Mesenteric fat pad (tissue), 1 donor: ENCODE data around the gene MAFF. TPM values are rescaled to one million over a fixed set of nuclear protein-coding genes. Genes with fewer than 3 reads are reported as not detected.

Experiments used
- DNase-seq: peaks from one replicate; pipeline ENCODE4 v3.0.0-alpha.2; 2020; ENCODE audit warnings: low spot score
- total RNA-seq: library from RNA; stranded (reverse); fragmentation: NEBNext Ultra II Directional; extraction: Animal tissue kit (Norgen Biotek cat#: 25700); gene quantifications from one replicate; pipeline ENCODE4 v1.2.1, GENCODE V29; 2021
- donor health status: DM: yes; HTN: yes; CAD: no.

The MAFF gene
- total RNA-seq, 1 donor from 2014 or later, result 101 TPM

- no peak for DNase-seq
Observed at GRCh38 chr22:38246046-38246658, 44.4 kb downstream of the MAFF start.

GRCh38 chr22:38246692-38247091 lies 44.9 kb downstream of the MAFF start:
- DNase-seq, result no peak

- DNase-seq, result no peak
Observed at GRCh38 chr22:38247713-38248112, 45.9 kb downstream of the MAFF start.

- no peak for DNase-seq
Observed at GRCh38 chr22:38248280-38248679, 46.5 kb downstream of the MAFF start.

GRCh38 chr22:38249301-38249700 lies 47.5 kb downstream of the MAFF start:
- no peak for DNase-seq

- no peak for DNase-seq
Observed at GRCh38 chr22:38249803-38250642, 48.2 kb downstream of the MAFF start.

GRCh38 chr22:38250643-38251340 lies 49.0 kb downstream of the MAFF start:
- DNase-seq, result no peak

- no peak for DNase-seq
Observed at GRCh38 chr22:38251341-38251692, 49.5 kb downstream of the MAFF start.

- DNase-seq, result no peak
Observed at GRCh38 chr22:38255697-38256096, 53.9 kb downstream of the MAFF start.

- DNase-seq, result no peak
Observed at GRCh38 chr22:38257181-38257580, 55.4 kb downstream of the MAFF start.

- no peak for DNase-seq
Observed at GRCh38 chr22:38257650-38258250, 56.0 kb downstream of the MAFF start.

GRCh38 chr22:38258895-38259294 lies 57.1 kb downstream of the MAFF start:
- DNase-seq, result no peak

- no peak for DNase-seq
Observed at GRCh38 chr22:38259370-38259769, 57.6 kb downstream of the MAFF start.

- DNase-seq, result no peak
Observed at GRCh38 chr22:38260761-38261681, 59.2 kb downstream of the MAFF start.

GRCh38 chr22:38262051-38262795 lies 60.4 kb downstream of the MAFF start:
- DNase-seq, result no peak

- no peak for DNase-seq
Observed at GRCh38 chr22:38264322-38264843, 62.6 kb downstream of the MAFF start.
